AG04450 (cell line): ENCODE measurements around the gene SMPDL3B. TPM values are rescaled to one million over a fixed set of nuclear protein-coding genes. Genes with fewer than 3 reads are reported as not detected.
A peak's percentile ranks its signal among the peaks of the same experiment; 100 is the strongest.

Experiments used
- CTCF ChIA-PET: fragments of 300-600, 350-600 bp; formaldehyde crosslinking; extraction: SDS; loops from one replicate; lab custom pipeline; 2022; ENCODE audit warnings: antibody characterized with exemption, inconsistent platforms; lab: Charles Lee
- POLR2A ChIA-PET: fragments of 350-600 bp; formaldehyde crosslinking; extraction: SDS; loops from one replicate; lab custom pipeline; 2021; ENCODE audit warnings: antibody characterized with exemption, inconsistent platforms; lab: Yijun Ruan, JAX
- DNase-seq: peaks from one replicate; pipeline ENCODE4 v3.0.0-alpha.2; 2011; ENCODE audit warnings: low read depth, low spot score
- H3K27ac ChIP-seq: one replicate; pipeline ENCODE4 v1.5.1; 2012; ENCODE audit warnings: low read depth, low read length, control low read depth
- H3K27me3 ChIP-seq: one replicate; pipeline ENCODE4 v1.6.0; 2012; ENCODE audit warnings: low read length; ENCODE audit not compliant: control insufficient read depth, insufficient read depth
- H3K4me3 ChIP-seq: 2 replicates; pipeline ENCODE4 v1.5.1; 2011; ENCODE audit warnings: mild to moderate bottlenecking, low read depth, low read length, control low read depth
- H3K9me3 ChIP-seq: 2 replicates; pipeline ENCODE4 v1.5.1; 2012; ENCODE audit warnings: low read length; ENCODE audit not compliant: control insufficient read depth, insufficient read depth
- CTCF ChIP-seq: IDR thresholded peaks from 2 replicates; pipeline ENCODE4 v1.5.1; 2011; ENCODE audit warnings: low read depth, low read length, control low read depth, inconsistent platforms
- polyA plus RNA-seq: library from polyadenylated mRNA; depleted of rRNA; stranded (reverse); fragments of >200 nt; gene quantifications from 2 replicates; pipeline ENCODE4 v1.2.3, GENCODE V29; 2011

The SMPDL3B gene
- polyA plus RNA-seq, 1 experiment: 0.05 TPM

- no peaks in the 10 kb centered on the region; the same call in 1 of the 2 replicates for H3K9me3 ChIP-seq
- H3K27ac ChIP-seq: no peak overlapping the region
- ChIA-PET POLR2A (interaction anchor here (1.0 kb wide), 1 partner anchor 17 kb away, joined by 3 read pairs; no protein-coding TSS in a partner anchor), CTCF (interaction anchor here (0.8 to 2.5 kb wide), 3 partner anchors 8 to 246 kb away, joined by 4 to 11 read pairs (median 11); no protein-coding TSS in a partner anchor)
- no peak overlapping the region for H3K4me3 ChIP-seq
- TF ChIP-seq CTCF: no peak
- no peaks in the 10 kb centered on the region for H3K27me3 ChIP-seq
- no peak for DNase-seq
Observed at GRCh38 chr1:27971674-27972073, 36.9 kb downstream of the SMPDL3B start.

GRCh38 chr1:27972141-27972540 lies 37.3 kb downstream of the SMPDL3B start:
- no peaks in the 10 kb centered on the region for H3K27me3 ChIP-seq
- DNase-seq: no peak
- POLR2A ChIA-PET: interaction anchor here (1.0 kb wide), 1 partner anchor 17 kb away, joined by 3 read pairs; no protein-coding TSS in a partner anchor
- H3K4me3 ChIP-seq: no peak overlapping the region
- H3K27ac ChIP-seq: no peak overlapping the region
- no peak for TF ChIP-seq CTCF
- CTCF ChIA-PET: interaction anchor here (0.8 to 2.5 kb wide), 3 partner anchors 8 to 247 kb away, joined by 4 to 11 read pairs (median 11); no protein-coding TSS in a partner anchor
- no peaks in the 10 kb centered on the region for H3K9me3 ChIP-seq

GRCh38 chr1:27973771-27974416 lies 39.1 kb downstream of the SMPDL3B start:
- DNase-seq: no peak
- CTCF ChIA-PET: interaction anchor here (0.7 to 1.0 kb wide), 3 partner anchors 22 to 138 kb away, joined by 3 to 11 read pairs (median 3); no protein-coding TSS in a partner anchor
- Histone ChIP-seq H3K27ac (no peak overlapping the region), H3K9me3 (no peaks in the 10 kb centered on the region), H3K27me3 (no peaks in the 10 kb centered on the region), H3K4me3 (no peak overlapping the region)
- no peak for TF ChIP-seq CTCF
- POLR2A ChIA-PET: interaction anchor here (0.5 kb wide), 1 partner anchor 32 kb away, joined by 3 read pairs; no protein-coding TSS in a partner anchor

DNA sequence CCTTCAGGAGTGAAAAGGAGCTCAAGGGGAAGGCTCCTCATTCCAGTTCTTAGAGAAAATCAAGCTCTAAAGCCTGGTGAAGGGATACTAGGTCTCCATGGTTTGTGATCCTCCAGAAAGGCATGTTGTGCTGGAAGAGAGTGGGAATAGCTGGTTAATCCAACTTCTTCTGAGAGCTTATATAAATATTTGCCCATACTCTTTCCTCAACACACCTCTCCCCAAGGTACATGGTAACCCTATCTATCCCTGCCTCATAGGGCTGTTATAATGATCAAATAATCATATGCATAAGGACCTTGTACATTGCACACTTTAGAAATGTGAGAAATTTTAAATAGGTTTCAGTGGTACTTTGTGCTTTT lies 39.6 kb downstream of the SMPDL3B start:
- no peak for TF ChIP-seq CTCF
- H3K4me3 ChIP-seq: no peak overlapping the region
- H3K27ac ChIP-seq: no peak overlapping the region
- H3K27me3 ChIP-seq: no peaks in the 10 kb centered on the region
- ChIA-PET CTCF (interaction anchor here (1.0 kb wide), 1 partner anchor 117 kb away, joined by 3 read pairs; no protein-coding TSS in a partner anchor), POLR2A (no interaction called here)
- H3K9me3 ChIP-seq: no peaks in the 10 kb centered on the region
- no peak for DNase-seq

GRCh38 chr1:27979151-27979858 lies 44.5 kb downstream of the SMPDL3B start:
- Histone ChIP-seq H3K27ac (no peak overlapping the region), H3K4me3 (no peak overlapping the region), H3K27me3 (no peaks in the 10 kb centered on the region), H3K9me3 (no peaks in the 10 kb centered on the region)
- DNase-seq: peak; percentile 48
- CTCF ChIA-PET: interaction anchor here (0.7 to 4.4 kb wide), 5 partner anchors 9 to 122 kb away, joined by 3 to 51 read pairs (median 4); no protein-coding TSS in a partner anchor
- POLR2A ChIA-PET: interaction anchor here (1.0 to 1.2 kb wide), 2 partner anchors 20 to 149 kb away, joined by 3 to 5 read pairs; partner anchors contain the start of genes PPP1R8 and XKR8
- peak; percentile 62 for TF ChIP-seq CTCF
